HG02840 (cell line): Measurements from ENCODE around the gene FZD4.
"Not testable (repeated sequence)": the region's sequence is repeated elsewhere in the genome, so short reads cannot be mapped to it uniquely, and the experiment has no call there.

Source experiments
- ATAC-seq: cut with Tn5 transposase; IDR thresholded peaks from one replicate; pipeline ENCODE4 v1.9.1; 2021; ENCODE audit warnings: mild to moderate bottlenecking, moderate library complexity, moderate number of reproducible peaks; ENCODE audit not compliant: unreplicated experiment, low FRiP score

The FZD4 gene

GRCh38 chr11:86916330-86916729 lies 38.9 kb downstream of the FZD4 start:
- no peak for ATAC-seq

GRCh38 chr11:86915850-86916249 lies 39.3 kb downstream of the FZD4 start:
- ATAC-seq = not testable (repeated sequence)

DNA sequence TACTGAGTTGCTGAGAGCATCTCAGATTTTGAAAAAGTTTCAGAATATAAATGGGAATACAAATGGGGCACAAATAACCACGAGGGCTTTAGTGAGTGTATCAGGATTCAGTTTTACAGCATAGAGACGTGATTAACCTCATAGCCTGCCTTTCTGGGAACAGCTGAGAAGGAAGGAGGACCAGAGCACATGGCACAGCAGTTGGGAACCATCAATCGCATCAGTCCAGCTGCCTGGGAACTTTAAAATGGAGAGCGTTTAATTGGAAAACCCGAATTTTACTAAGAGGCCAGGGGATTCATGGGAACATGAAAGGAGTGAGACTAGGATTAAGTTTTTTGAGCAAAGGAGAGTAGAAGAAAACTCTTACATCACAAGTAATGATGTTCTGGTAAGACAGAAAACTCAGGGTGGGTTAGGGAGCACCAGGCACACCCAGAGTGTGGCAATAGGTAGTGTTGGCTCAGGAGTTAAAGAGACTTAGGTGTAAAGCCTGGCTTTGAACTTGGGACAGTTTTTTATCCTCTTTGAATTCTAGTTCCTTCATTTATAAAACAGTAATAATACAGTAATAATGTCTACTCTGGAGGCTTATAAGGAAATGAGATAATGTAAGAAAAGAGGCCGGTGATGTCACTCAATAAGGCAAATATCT lies 40.2 kb downstream of the FZD4 start:
- ATAC-seq = no peak

GRCh38 chr11:86912238-86912637 lies 43.0 kb downstream of the FZD4 start:
- no peak for ATAC-seq

DNA sequence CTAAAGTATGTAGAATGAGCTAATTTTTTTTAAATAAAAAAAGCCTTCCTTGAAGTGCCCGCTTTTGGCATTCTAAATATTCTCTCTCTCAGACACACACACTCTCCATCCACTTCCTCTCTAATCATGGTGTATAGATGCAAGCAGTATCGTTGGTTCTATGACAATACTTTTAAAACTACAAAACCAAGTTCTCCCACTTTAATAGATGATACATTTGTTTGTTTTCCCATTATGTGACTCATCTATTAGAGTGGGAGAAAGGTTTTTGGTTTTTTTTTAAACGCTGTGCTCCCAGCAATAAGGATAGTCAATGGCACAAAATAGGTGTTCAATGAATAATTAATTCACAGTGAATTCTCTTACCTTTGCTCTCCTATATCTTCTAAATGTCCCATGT lies 44.6 kb downstream of the FZD4 start:
- no peak for ATAC-seq

DNA sequence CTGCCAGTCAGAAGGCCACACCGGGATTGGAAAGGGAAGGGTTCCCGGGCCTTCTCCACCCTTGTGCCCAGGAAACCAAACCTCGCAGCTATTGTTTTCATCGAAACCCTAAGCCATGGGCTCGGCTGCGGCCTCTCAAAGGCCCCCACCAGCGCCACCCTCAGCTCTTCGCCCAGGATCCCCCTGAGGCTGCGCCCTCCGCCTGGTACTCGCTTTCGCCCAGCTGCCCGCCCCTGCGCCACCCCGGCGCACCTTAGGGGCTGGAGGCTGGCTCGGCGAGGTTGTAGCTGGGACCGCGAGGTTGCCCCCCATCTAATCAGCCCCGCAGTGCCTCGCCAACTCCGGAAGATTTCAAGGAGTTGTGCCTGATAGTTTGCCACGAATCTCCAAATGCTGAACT lies 49.0 kb downstream of the FZD4 start:
- no peak for ATAC-seq

DNA sequence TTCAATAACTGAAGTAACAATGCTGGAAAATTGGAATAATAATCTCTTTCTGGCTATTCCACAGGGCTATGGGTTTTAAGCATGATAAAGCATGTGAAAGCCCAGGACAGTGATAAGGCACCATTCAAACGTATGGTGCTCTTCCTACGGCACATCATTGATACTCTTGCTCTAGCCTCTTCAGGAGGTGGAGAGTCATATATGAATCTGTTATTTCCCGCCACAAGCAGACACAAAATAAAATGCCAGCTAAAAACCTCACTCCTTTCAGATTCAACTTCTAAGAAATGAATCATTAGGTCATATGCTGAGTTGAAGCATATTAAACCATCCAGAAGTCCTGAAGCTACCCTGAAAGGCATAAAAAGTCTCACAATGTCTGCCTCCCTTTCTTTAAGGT lies 49.9 kb downstream of the FZD4 start:
- no peak for ATAC-seq

GRCh38 chr11:86904001-86904400 lies 51.2 kb downstream of the FZD4 start:
- no peak for ATAC-seq

GRCh38 chr11:86902345-86902744 lies 52.9 kb downstream of the FZD4 start:
- ATAC-seq = no peak

- no peak for ATAC-seq
These were observed 53.6 kb downstream of the FZD4 start for GRCh38 chr11:86901599-86901998.

GRCh38 chr11:86900162-86900561 lies 55.0 kb downstream of the FZD4 start:
- no peak for ATAC-seq

DNA sequence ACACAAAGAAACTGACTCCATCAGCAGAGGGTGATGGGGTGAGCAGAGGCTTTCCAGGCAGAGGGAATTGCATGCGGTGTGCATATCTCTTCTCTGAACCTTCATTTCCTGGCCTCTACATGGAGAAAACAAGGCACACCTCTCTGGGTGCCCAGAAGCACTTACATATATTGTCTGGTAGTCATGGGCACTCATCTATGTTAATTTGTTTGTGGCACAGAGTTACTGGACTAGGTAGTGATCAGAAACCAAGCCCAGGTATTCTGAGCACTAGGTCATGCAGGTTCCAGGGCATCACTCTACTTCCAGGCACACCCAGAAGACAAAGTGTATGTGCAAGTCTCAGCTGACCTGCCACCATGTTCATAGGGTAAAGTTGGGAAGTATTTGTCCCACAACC lies 56.5 kb downstream of the FZD4 start:
- no peak for ATAC-seq

DNA sequence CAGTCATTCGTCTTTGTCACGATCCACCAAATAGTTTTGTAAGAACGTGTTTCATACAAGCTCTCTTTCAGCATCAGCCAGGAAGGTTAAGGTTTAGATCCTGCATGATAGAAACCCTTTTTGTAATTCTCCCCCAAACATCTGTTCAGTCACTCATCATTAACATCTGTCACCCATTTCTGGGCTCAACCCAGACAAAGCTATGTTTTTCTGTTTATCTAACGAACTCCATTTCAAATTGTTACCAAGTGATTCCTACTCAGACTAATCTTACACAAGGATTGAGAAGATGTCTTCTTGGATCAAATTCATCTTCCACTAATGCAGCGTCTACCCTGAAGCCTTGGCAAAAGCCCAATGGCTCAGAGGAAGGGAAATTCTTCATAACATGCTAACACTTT lies 58.8 kb downstream of the FZD4 start:
- ATAC-seq = no peak
